CD4-positive, alpha-beta T cell treated with Interleukin-4 for 4 hours (primary cell): ENCODE data around the gene ROBO3.

ENCODE experiments used
- DNase-seq: peaks from one replicate; pipeline ENCODE4 v3.0.0-alpha.2; 2020

The ROBO3 gene

GRCh38 chr11:124846070-124846673 lies 19.1 kb upstream of the ROBO3 start:
- DNase-seq: no peak

DNA sequence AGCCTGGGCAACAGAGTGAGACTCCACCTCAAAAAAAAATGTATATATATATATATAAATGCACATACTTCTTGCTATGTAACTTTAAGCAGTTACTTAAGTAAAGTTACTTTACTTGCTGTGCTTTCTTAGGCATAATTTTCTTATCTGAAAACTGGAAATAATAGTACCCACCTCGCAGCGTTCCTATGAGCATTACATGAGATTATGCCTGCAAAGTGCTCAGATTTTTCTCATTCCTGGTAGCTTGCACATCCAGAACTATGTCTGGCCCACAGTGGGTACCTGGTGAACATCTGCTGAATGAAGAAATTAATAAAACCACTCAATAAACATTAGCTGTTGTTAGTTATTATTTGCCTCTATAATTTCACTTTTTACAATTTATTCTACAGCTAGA lies 6.1 kb upstream of the ROBO3 start:
- DNase-seq: no peak

DNA sequence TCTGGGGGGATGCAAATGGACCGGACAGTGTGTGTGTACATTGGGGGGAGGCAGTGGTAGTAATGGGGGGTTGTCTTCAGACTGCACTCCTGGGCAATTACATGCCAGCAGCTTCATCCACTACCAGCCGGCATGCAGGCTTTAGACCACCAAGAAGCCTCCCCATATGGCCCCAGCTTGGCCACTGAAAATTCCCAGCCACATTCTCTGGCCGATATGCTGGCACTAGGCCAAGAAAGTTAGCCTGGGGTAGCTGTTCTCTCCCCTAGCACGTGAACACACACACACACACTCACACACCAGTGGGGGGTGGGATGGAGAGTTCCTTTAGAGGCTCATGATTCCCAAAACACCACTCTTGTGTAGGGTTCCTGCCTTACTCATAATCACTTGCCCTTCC lies 3.6 kb upstream of the ROBO3 start:
- DNase-seq: no peak

DNA sequence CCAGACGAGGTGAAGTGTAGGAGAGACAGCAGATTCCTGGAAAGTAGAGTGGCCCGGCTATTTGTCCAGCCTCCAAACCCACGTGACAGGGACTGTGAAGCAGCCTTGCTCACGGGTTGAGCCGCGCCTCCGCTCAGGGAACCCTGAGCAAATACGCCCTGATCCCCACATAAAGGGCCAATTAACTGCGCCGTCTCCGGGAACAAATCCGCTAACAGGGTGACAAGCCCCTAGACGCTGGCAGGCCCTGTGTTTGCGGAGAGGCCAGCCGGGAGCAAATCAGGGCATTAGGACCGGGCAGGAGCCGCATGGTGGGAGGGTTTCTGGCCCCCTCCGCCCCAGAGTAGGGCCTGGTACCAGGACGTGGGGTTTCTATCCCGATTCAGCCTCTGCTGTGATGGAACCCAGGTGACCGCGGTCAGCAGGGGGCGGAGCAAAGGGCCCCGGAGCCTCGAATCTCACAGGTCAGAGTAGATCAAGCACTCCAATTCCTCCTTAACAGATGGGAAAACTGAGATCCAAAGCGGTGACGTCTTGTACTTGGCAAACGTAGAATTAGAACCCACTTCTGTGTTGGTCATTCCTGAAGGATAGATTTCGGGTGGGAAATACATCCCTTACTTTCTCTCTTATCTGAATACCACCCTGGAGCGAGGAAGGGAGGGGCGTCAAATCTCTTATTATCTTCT lies 2.0 kb upstream of the ROBO3 start:
- DNase-seq: no peak

GRCh38 chr11:124863826-124864165 lies 1.4 kb upstream of the ROBO3 start:
- DNase-seq: no peak

GRCh38 chr11:124864176-124864891 lies 898 bp upstream of the ROBO3 start:
- no peak for DNase-seq

DNA sequence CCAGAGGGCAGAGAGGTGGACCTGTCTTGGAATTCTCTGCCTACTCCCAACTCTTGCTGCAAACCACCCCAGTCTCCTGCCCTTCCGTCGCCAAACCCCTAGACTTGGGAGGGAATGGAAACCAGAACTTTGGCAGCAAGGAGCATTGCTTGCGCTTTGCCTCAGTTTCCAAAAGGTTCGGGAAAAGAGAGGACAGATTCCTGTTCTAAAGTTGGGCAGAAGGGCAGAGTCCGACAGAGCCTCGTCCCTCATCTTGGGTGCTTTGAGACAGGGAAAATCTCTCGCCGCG lies 396 bp upstream of the ROBO3 start:
- DNase-seq: no peak

GRCh38 chr11:124865902-124866851 lies 945 bp downstream of the ROBO3 start:
- DNase-seq: peak; percentile 23

DNA sequence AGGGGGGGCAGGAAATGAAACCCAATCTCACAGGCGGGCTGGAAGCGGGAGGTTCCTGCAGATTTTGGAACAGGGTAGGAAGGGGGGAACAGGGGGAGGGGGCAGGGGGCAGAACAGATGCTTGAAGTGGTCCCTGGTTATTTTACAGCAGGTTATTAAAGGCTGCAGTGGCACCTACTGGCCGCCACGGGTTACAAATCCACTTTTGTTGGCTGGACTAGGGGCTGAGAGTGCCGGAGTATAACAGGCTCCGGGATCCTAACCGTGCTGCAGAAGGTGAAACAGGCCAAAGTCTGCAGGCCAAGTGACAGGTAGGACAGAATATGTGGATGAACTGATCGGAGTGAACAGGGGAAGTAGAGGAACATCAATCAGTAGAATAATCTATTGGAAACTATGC lies 2.5 kb downstream of the ROBO3 start:
- no peak for DNase-seq

- DNase-seq: no peak
These were observed 3.4 kb downstream of the ROBO3 start for GRCh38 chr11:124868331-124869274.

GRCh38 chr11:124869331-124869730 lies 4.1 kb downstream of the ROBO3 start:
- no peak for DNase-seq

- DNase-seq: no peak
These were observed 4.7 kb downstream of the ROBO3 start for GRCh38 chr11:124869856-124870387.

DNA sequence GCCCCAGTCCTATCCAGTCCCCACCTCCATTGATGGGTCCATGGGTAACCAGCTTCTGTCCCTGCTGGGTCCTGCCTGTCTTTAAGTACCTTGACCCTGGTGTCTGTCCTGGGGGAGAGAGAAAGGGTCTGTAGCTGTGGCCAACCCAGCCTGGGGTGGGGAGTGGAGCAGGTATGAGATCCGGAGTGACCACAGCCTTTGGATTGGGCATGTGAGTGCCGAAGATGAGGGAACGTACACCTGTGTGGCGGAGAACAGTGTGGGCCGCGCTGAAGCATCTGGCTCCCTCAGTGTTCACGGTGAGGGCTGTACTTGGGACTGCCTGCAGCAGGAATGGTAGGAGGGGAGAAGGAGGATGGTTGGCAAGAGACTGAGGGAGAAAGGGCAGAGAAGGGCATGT lies 5.2 kb downstream of the ROBO3 start:
- DNase-seq: no peak

- no peak for DNase-seq
These were observed 7.0 kb downstream of the ROBO3 start for GRCh38 chr11:124872280-124872679.

DNA sequence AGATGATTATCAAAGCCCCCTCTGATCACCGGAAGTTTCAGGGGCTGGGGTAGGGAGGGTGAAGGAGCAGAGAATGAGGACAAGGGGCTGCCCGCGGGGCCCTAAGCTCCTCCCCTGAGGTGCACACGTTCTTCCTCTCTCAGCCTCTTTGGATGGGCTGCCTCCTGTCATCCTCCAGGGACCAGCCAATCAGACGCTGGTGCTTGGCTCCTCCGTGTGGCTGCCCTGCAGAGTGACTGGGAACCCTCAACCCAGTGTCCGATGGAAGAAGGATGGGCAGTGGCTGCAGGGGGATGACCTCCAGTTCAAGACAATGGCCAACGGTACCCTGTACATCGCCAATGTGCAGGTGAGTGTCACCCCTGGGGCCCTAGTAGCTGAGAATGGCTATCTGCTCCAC lies 7.5 kb downstream of the ROBO3 start:
- no peak for DNase-seq

- DNase-seq: no peak
These were observed 8.7 kb downstream of the ROBO3 start for GRCh38 chr11:124873951-124874350.

GRCh38 chr11:124874571-124875255 lies 9.5 kb downstream of the ROBO3 start:
- no peak for DNase-seq

GRCh38 chr11:124875401-124875800 lies 10.2 kb downstream of the ROBO3 start:
- no peak for DNase-seq

- peak; percentile 71 for DNase-seq
These were observed 10.9 kb downstream of the ROBO3 start for GRCh38 chr11:124875943-124876817.
